ENCODE data around the gene PRRG1.

DNA sequence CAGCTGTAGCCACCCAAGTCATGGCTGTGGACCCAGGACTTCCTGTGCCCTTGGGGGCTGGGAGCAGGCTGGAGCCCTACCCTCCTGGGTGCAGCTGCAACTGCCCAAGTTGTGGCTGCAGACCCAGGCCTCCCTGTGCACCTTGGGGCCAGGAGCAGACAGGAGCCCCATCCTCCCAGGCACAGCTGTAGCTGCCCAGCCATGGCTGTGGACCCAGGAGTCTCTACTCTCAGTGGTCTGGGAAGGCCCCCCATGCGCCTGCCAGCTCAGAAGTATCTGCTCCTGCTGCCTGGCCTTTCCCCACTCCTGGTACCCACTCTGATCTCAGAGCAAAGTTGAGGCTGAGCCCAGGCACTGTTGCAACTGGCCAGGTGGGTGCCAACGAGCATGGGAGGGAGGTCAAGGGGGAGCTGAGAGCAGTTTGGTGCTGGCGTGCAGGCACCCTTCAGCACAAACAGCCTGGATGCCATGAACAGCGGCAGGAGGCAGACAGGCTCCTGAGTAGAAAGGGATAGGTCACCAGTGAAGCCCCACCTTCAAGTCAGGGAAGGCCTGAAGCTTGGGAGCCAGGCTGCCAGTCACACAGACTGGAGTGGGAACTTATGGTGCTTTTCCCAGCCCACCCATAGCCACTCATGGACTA is 21.5 kb downstream of the PRRG1 start:
- TF ChIP-seq, protein P1, sequence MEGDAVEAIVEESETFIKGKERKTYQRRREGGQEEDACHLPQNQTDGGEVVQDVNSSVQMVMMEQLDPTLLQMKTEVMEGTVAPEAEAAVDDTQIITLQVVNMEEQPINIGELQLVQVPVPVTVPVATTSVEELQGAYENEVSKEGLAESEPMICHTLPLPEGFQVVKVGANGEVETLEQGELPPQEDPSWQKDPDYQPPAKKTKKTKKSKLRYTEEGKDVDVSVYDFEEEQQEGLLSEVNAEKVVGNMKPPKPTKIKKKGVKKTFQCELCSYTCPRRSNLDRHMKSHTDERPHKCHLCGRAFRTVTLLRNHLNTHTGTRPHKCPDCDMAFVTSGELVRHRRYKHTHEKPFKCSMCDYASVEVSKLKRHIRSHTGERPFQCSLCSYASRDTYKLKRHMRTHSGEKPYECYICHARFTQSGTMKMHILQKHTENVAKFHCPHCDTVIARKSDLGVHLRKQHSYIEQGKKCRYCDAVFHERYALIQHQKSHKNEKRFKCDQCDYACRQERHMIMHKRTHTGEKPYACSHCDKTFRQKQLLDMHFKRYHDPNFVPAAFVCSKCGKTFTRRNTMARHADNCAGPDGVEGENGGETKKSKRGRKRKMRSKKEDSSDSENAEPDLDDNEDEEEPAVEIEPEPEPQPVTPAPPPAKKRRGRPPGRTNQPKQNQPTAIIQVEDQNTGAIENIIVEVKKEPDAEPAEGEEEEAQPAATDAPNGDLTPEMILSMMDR (IDR thresholded peaks at IDR 0.05): no peak
- TF ChIP-seq REST (IDR thresholded peaks at IDR 0.05; ENCODE audit: insufficient read depth in 1 of 2, low read depth in 2 of 2, low read length in 1 of 2): no peak
